GM18909 (cell line): ENCODE results near the gene PLD5.
A peak's percentile ranks its signal among the peaks of the same experiment; 100 is the strongest.
"Not testable (repeated sequence)": the region's sequence is repeated elsewhere in the genome, so short reads cannot be mapped to it uniquely, and the experiment has no call there.

Experiments used
- ATAC-seq: cut with Tn5 transposase; IDR thresholded peaks from one replicate; pipeline ENCODE4 v1.9.1; 2021; ENCODE audit warnings: mild to moderate bottlenecking; ENCODE audit not compliant: unreplicated experiment, poor library complexity

The PLD5 gene

GRCh38 chr1:242506724-242507123 lies 17.8 kb downstream of the PLD5 start:
- no peak for ATAC-seq

GRCh38 chr1:242489545-242489944 lies 35.0 kb downstream of the PLD5 start:
- ATAC-seq: no peak

DNA sequence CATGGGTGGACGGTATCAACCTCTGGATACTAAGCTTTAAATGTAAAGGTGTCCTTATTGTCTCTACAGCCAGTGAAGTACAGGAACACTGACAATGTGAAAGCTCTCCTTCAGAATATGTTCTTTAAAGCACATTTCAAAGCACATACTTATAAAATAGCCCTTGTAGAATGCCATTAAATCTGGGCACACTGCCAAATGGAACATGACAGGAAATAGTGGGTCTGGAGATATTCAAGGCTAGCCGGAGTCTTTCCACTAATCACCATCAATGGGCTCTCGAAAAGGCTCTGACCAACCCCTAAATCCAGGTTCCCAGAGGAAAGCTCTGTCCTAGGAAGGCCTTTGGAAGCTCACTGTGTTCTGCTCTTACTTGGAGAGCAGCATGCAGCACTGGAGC lies 46.6 kb downstream of the PLD5 start:
- ATAC-seq: no peak

DNA sequence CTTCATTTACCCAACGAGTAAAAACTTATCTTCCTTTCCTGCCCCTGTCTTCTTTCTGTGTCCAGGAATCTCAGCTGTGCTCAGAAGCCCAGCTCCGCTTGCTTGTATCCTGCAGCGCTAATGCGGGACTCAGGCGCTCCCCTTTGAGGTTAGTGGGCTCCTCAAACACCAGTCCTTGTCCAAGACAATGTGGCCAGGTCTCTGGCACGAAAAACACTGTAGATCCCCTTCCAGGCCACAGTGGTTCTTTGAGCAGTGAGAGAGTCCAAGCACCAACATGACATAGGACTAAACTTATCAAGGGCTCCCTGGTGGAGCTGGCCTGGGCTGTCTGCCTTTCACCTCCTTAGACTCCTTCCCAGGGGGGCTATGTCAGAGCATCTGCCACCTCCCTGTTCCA lies 53.7 kb downstream of the PLD5 start:
- no peak for ATAC-seq

DNA sequence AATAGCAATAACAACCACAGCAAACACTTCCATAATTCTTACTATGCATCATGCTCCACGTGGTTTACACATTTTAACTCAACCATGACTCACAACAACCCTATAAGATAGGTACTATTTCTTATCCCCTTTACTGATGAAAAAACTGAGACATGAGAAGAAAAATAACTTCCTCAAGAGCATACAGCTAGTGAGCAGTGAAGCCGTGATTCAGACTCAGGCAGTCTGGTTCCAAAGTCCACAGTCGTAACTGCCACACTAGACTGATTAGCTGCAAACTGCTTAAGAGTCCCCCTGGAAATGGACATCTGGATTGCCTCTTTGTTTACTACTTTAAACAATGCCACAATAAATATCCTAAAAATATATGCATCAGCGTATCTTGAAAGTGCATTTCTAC lies 55.7 kb downstream of the PLD5 start:
- no peak for ATAC-seq

DNA sequence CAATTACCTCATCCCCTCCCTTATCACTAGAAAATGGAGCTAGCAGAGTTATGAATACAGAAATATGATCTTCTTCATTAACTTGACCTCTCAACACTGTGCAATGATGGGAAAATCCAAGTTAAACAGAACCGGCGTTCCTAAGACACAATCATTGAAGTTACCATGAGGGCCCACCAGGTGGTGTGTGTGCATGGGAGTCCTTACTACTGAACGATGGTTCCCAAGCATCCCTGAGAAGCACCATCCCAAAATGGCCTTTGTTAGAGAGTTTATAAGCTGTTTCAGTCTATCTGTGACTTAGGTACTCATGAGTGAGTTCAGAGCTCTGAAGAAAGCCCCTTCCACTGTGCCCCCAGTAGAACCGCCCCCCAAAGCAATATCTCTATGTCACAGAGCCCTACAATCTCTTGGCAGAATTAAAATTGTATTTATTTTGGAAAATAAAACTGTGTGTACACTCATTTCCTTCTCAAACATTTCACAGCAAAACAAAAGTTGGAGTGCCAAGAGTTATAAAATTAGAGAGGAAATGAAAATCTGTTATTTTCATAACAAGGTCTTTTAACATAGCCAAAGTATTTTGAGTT lies 56.8 kb downstream of the PLD5 start:
- peak; percentile 77 for ATAC-seq

- ATAC-seq: no peak
Observed at GRCh38 chr1:242462867-242463266, 61.6 kb downstream of the PLD5 start.

DNA sequence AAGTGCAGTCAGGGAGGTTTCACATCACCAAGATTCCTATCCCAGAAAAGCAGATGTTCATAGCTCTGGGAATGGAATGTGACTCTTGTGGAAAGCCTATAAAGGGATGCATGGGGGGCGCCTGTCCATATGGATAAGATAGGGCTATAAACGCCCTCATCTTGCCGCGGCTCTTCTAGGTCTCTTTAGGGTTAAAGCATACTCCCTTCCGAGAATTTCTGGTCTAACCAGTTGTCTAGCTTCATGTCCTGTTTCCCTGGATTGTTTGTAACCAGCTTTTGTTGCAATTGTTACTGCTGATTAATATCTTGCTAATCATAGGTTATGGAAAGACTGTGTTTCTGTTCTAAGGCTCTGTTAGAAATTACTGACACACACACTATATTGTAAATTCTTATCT lies 64.8 kb downstream of the PLD5 start:
- ATAC-seq: not testable (repeated sequence)

DNA sequence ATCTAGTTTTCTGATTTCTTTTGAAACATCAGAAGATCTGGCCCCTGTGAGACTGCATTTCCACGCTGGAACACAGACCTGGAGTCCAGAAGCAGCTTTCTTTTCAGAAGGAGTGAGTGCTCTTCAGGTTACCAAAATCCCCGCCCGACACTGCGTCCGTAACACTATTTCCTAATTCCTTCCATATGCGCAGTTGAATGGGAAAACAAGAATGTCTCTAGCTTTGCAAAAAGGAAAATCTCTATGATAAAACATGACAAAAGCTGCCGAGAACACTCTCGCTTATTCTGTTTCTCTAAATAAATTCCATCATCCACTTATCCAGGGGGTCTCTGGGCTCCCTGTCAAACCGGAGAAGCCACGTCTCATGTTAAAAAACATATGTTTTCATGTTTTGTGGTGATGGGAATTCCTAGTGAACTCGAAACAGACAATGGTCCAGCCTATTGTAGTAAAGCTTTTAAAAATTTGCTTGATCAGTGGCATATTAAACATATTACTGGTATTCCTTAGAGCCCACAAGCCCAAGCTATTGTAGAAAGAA lies 67.7 kb downstream of the PLD5 start:
- ATAC-seq: no peak

GRCh38 chr1:242455052-242455361 lies 69.5 kb downstream of the PLD5 start:
- no peak for ATAC-seq

DNA sequence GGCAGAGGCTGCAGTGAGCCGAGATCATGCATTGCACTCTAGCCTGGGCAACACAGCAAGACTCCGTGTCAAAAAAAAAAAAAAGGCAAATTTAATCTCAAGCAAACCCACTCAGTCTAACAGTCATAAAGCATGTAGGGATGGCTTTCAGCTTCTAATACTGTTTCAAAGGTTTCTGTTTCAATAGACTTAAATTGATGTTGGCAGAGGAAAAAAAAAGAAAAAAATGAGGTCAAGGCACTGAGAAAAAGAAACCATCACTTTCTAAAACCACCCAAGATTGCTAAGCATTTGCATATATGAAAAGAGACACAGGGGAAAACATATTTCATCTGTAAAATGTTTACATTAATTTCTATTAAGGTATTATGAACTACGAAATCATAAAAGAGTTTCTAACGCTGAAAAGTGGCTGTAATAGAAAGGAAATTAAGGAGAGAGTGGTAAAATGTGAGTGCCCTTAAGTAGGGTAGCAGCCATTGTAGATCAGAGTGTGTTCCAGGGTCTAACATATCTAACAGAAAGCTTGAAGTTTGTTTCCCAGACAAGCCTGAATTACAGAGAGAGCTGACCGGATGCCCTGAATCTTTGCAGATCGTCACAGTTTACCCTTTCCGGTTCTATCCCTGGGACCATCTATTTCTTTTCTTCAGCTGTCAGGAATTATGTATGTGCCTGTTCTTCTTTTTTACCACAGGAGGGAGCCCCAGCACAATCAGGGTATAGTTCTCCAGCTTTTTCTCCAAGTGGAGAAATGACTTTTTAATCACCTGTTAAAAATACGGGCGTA lies 70.0 kb downstream of the PLD5 start:
- no peak for ATAC-seq

- no peak for ATAC-seq
Observed at GRCh38 chr1:242452573-242452972, 71.9 kb downstream of the PLD5 start.

- no peak for ATAC-seq
Observed at GRCh38 chr1:242449661-242450060, 74.8 kb downstream of the PLD5 start.

DNA sequence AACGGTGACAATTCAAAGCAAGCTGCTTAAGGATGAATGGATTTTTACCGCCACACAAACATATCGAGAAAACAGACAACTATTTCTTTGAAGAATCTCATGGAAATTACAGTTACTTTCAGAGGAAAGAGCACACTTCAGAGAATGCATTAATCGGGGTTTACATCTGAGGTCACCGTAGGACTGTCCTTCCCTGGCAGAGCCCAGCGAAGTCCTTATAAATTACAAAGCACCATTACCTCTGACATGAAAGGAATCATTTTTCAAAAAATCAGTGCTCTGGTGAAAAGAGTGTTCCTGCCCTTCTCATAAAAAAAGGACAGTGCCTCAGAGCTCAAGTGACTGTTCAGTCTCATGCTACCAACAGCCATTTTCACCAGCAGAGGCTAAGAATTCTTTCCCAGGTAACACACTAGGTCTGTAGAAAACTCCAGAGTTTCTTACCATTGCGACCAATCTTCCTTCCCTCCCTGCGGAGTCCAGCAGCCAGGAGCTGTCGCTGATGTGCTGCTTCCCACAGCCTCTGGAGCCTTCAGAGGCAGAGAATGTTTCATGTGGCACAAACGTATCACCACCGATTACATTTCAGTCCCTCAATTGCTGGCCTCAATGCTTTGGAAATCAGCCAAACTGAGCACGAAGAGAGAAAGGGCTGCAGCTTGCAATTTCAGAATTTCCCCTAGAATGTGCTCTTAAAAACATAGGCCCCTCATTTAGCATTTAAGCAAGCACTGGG lies 75.4 kb downstream of the PLD5 start:
- ATAC-seq: no peak

GRCh38 chr1:242447689-242448088 lies 76.8 kb downstream of the PLD5 start:
- ATAC-seq: no peak

DNA sequence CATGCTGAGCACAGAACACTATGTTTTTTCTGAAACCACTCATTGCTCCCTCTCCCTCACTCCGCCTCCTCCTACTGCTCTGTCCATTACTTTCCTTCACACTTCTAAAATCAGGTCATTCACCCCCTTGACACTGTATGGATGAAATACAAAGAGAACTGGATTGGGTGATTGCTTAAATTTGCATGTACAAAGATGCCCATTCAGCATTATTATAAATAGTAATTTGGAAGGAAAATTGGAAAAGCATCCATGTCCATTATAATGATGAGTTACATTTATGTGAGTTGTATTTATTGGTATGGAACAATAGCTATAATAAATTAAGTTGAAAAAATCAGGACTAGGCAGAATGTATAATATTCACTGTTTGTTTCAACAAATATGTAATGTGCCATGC lies 83.7 kb downstream of the PLD5 start:
- ATAC-seq: no peak

GRCh38 chr1:242435200-242435599 lies 89.3 kb downstream of the PLD5 start:
- no peak for ATAC-seq

GRCh38 chr1:242432491-242433095 lies 91.9 kb downstream of the PLD5 start:
- no peak for ATAC-seq

GRCh38 chr1:242431786-242432185 lies 92.7 kb downstream of the PLD5 start:
- ATAC-seq: no peak

- ATAC-seq: no peak
Observed at GRCh38 chr1:242430956-242431355, 93.5 kb downstream of the PLD5 start.
